ENCODE results near the gene IFITM2. TPM values are rescaled to one million over a fixed set of nuclear protein-coding genes. Genes with fewer than 3 reads are reported as not detected.

IFITM2 gene
- total RNA-seq, 4 donors from 2014 or later, result 83.2 to 318 (median 92.9) TPM

DNA sequence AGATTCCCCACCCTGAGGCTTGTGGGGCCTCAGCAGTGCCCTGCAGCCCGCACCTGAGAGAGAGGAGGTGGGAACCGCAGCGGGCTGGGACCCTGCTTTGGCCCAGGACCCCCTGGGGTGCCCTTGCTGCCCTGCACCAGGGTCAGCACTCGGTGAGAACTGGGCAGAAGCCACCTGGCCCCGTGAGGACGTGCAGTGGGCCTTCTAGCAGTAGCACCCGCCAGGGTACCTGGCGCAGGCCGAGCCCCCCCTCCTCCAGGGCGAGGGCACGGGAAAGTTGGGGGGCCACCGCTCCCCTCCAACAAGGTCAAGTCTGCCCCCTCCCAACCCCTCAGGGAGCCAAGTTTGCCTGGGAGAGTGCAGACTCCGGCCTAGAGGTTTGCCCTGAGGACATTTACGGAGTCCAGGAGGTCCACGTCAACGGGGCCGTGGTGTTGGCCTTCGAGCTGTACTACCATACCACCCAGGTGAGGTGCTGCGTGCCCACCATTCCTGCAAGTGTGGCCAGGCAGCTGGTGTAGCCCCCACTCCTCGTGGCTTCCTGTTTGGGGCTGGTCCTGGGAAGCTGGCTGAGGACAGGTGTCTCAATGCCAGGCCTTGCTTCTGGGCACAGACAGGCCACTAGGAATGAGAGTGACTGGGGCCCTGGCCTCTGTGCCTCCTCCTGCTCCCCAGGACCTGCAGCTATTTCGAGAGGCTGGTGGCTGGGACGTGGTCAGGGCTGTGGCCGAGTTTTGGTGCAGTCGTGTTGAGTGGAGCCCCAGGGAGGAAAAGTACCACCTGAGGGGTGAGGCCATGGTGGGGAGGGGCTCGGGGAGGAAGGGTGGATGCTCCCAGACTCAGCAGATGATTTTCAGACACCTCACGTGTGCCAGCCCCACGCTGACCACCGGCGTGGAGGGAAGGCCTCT is 15.2 kb upstream of the IFITM2 start:
- intact Hi-C loops (cut with DNase I), result no loop called here
- Histone ChIP-seq H3K27ac (no peak overlapping the region), H3K9me3 (no peaks in the 10 kb centered on the region), H3K27me3 (no peaks in the 10 kb centered on the region), H3K36me3 (no peaks in the 10 kb centered on the region), H3K4me1 (peaks cover 13 to 17% of the 10 kb centered on the region in 2 donors), H3K4me3 (replicated peaks in 1 of 3) (no peak overlapping the region)
- 94 to 100% methylated on average over 5 to 15 of the region's 29 CpGs for WGBS, 2 donors
- DNase-seq, result no peak
- TF ChIP-seq, protein P1, sequence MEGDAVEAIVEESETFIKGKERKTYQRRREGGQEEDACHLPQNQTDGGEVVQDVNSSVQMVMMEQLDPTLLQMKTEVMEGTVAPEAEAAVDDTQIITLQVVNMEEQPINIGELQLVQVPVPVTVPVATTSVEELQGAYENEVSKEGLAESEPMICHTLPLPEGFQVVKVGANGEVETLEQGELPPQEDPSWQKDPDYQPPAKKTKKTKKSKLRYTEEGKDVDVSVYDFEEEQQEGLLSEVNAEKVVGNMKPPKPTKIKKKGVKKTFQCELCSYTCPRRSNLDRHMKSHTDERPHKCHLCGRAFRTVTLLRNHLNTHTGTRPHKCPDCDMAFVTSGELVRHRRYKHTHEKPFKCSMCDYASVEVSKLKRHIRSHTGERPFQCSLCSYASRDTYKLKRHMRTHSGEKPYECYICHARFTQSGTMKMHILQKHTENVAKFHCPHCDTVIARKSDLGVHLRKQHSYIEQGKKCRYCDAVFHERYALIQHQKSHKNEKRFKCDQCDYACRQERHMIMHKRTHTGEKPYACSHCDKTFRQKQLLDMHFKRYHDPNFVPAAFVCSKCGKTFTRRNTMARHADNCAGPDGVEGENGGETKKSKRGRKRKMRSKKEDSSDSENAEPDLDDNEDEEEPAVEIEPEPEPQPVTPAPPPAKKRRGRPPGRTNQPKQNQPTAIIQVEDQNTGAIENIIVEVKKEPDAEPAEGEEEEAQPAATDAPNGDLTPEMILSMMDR (IDR thresholded peaks at IDR 0.05), result no peak
- TF ChIP-seq POLR2A (IDR thresholded peaks at IDR 0.05), result no peak

DNA sequence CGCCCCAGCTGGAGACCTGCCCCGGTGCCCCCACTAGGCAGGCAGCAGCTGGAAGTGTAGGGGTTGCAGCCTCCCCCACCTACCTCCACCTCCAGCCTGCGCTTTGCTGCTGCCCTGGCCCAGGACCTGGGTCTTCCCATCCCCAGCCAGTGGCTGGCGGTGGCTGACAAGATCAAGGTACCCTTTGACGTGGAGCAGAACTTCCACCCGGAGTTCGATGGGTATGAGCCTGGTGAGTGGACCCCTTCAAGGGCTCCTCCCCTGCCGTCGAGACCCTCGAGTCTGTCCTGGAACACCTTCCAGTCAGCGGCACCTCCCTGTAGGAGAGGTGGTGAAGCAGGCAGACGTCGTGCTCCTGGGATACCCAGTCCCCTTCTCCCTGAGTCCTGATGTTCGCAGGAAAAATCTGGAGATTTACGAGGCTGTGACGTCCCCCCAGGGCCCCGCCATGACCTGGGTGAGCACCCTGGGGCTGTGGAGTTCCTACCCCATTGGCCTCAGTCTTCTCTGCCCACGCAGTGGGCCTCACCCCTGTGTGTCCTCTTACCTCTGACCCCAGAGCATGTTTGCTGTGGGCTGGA is 14.3 kb upstream of the IFITM2 start:
- TF ChIP-seq, protein P1 (IDR thresholded peaks at IDR 0.05), result no peak
- no peak for TF ChIP-seq POLR2A (IDR thresholded peaks at IDR 0.05)
- intact Hi-C loops (cut with DNase I), result no loop called here
- Histone ChIP-seq H3K36me3 (no peaks in the 10 kb centered on the region), H3K9me3 (no peaks in the 10 kb centered on the region), H3K27me3 (no peaks in the 10 kb centered on the region), H3K27ac (no peak overlapping the region), H3K4me3 (replicated peaks in 1 of 3) (no peak overlapping the region), H3K4me1 (peaks cover 6 to 12% of the 10 kb centered on the region in 2 donors)
- 92 to 93% methylated on average over 13 to 18 of the region's 18 CpGs for WGBS, 2 donors
- no peak for DNase-seq

DNA sequence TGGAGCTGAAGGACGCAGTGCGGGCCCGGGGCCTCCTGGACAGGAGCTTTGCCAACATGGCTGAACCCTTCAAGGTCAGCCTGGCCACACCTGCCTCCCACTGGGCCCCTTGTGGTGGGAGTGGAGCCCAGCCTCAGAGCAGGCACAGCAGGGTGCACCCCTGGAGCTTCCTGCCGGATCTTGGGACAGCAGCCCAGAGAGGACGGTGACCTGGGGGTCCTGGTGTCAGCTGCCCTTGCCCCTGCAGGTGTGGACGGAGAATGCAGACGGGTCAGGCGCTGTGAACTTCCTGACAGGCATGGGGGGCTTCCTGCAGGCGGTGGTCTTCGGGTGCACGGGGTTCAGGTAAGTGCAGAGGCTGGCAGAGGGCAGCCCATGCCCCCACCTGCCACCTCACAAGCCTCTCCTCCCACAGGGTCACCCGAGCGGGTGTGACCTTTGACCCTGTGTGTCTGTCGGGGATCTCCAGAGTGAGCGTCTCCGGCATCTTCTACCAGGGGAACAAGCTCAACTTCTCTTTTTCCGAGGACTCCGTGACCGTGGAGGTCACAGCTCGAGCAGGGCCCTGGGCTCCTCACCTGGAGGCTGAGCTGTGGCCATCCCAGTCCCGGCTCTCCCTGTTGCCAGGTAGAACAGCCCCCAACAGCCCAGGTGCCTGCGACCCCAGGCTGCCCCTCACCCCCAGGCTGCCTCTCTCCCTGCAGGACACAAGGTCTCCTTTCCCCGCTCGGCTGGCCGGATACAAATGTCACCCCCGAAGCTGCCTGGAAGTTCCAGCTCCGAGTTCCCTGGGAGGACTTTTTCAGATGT is 13.6 kb upstream of the IFITM2 start:
- TF ChIP-seq POLR2A (IDR thresholded peaks at IDR 0.05), result no peak
- TF ChIP-seq, protein P1 (IDR thresholded peaks at IDR 0.05), result no peak
- Histone ChIP-seq H3K4me1 (peaks cover 6 to 12% of the 10 kb centered on the region in 2 donors), H3K9me3 (no peaks in the 10 kb centered on the region), H3K27ac (no peak overlapping the region), H3K36me3 (no peaks in the 10 kb centered on the region), H3K27me3 (no peaks in the 10 kb centered on the region), H3K4me3 (replicated peaks in 1 of 3) (no peak overlapping the region)
- no peak for DNase-seq
- intact Hi-C loops (cut with DNase I), result no loop called here
- WGBS, 2 donors, result 85 to 91% methylated on average over 13 to 26 of the region's 27 CpGs

DNA sequence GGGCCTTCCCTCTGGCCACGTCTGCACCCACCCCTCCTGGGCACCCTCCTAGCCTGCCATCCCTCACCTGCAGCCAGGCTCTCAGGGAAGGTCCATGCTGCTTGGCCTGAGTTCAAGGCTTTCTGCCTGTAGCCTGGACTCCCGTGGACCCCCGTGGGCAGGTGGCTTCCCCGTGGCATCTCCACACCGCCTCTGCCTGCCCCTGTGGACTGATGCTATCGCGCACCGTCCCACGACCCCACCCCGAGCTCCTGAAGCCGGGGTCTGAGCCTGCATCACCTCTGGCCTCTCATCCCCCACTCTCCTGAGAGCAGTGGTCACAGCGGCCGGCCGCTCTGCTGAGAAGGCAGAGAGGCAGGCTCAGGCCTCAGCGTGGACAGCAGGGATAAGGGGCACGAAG is 12.8 kb upstream of the IFITM2 start:
- Histone ChIP-seq H3K36me3 (no peaks in the 10 kb centered on the region), H3K4me1 (peaks cover 0 to 7% of the 10 kb centered on the region in 2 donors), H3K9me3 (no peaks in the 10 kb centered on the region), H3K27ac (no peak overlapping the region), H3K4me3 (replicated peaks in 1 of 3) (no peak overlapping the region), H3K27me3 (no peaks in the 10 kb centered on the region)
- no peak for DNase-seq
- intact Hi-C loops (cut with DNase I), result no loop called here
- TF ChIP-seq, protein P1 (IDR thresholded peaks at IDR 0.05), result no peak
- TF ChIP-seq POLR2A (IDR thresholded peaks at IDR 0.05), result no peak
- 84 to 92% methylated on average over 16 of the region's 16 CpGs for WGBS, 2 donors

Data from thyroid gland (tissue), 4 donors.